GM21367 (cell line): ENCODE measurements around the gene SCARB1.
"Not testable (repeated sequence)": the region's sequence is repeated elsewhere in the genome, so short reads cannot be mapped to it uniquely, and the experiment has no call there.

ENCODE experiments used
- ATAC-seq: cut with Tn5 transposase; IDR thresholded peaks from one replicate; pipeline ENCODE4 v1.9.1; 2021; ENCODE audit not compliant: unreplicated experiment

SCARB1 gene, protein sequence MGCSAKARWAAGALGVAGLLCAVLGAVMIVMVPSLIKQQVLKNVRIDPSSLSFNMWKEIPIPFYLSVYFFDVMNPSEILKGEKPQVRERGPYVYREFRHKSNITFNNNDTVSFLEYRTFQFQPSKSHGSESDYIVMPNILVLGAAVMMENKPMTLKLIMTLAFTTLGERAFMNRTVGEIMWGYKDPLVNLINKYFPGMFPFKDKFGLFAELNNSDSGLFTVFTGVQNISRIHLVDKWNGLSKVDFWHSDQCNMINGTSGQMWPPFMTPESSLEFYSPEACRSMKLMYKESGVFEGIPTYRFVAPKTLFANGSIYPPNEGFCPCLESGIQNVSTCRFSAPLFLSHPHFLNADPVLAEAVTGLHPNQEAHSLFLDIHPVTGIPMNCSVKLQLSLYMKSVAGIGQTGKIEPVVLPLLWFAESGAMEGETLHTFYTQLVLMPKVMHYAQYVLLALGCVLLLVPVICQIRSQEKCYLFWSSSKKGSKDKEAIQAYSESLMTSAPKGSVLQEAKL

DNA sequence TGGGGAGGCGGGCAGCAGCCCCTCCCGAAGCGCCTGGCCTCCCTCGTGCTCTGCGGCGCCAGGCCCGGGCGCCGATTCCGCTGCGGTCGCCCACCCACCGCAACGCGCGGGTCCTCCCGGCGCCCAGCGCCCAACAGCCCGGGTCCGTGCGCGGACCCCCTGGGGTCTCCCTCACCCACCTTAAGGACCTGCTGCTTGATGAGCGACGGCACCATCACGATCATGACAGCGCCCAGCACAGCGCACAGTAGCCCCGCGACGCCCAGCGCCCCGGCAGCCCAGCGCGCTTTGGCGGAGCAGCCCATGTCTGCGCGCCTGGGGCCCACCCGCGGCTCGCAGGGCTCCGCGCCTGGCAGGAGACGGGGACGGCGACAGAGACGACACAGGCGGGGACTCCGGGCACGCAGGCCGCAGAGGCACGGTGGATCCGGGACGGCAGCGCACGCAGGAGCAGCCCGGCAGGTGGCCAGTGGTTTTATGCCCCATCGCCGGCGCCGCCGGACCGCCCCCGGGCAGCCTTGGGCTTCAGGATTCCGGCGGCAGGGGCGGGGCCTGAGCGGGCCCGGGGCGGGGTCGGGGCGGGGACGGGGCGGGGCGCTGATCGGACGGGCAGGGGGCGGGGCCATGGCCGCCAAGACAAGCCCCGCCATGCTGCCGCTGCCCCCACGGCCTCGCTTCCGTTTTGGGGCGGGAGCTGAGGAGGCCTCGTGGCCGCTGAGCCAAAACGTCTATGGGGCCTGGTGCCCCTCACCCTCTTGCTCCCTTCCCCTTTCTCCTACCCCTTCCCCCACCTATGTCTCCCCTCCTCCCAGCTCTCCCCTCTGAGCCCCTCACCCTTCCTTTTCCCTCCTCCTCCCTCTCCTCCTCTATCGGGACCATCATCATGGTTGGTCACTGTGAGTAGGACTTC is at the start of gene SCARB1:
TSS of gene SCARB1 (minus strand) at position 449 of the 910 bp plus-strand sequence. CDS start at position 305, 144 bp downstream.
- ATAC-seq = peak; percentile 54

DNA sequence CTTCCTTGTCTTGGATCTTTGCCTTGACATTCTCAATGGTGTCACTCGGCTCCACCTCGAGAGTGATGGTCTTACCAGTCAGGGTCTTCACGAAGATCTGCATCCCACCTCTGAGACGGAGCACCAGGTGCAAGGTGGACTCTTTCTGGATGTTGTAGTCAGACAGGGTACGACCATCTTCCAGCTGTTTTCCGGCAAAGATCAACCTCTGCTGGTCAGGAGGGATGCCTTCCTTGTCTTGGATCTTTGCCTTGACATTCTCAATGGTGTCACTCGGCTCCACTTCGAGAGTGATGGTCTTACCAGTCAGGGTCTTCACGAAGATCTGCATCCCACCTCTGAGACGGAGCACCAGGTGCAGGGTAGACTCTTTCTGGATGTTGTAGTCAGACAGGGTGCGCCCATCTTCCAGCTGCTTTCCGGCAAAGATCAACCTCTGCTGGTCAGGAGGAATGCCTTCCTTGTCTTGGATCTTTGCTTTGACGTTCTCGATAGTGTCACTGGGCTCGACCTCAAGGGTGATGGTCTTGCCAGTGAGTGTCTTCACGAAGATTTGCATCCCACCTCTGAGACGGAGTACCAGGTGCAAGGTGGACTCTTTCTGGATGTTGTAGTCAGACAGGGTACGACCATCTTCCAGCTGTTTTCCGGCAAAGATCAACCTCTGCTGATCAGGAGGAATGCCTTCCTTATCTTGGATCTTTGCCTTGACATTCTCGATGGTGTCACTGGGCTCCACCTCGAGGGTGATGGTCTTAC is 49.0 kb upstream of the SCARB1 start:
- not testable (repeated sequence) for ATAC-seq

DNA sequence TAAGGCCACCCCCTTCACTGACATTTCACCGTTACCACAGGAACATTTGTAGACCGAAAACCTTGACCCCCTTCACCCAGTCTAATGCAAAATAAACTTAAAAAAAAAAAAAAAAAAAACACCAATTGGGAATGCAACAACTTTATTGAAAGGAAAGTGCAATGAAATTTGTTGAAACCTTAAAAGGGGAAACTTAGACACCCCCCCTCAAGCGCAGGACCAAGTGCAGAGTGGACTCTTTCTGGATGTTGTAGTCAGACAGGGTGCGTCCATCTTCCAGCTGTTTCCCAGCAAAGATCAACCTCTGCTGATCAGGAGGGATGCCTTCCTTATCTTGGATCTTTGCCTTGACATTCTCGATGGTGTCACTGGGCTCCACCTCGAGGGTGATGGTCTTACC is 47.9 kb upstream of the SCARB1 start:
- ATAC-seq = not testable (repeated sequence)

DNA sequence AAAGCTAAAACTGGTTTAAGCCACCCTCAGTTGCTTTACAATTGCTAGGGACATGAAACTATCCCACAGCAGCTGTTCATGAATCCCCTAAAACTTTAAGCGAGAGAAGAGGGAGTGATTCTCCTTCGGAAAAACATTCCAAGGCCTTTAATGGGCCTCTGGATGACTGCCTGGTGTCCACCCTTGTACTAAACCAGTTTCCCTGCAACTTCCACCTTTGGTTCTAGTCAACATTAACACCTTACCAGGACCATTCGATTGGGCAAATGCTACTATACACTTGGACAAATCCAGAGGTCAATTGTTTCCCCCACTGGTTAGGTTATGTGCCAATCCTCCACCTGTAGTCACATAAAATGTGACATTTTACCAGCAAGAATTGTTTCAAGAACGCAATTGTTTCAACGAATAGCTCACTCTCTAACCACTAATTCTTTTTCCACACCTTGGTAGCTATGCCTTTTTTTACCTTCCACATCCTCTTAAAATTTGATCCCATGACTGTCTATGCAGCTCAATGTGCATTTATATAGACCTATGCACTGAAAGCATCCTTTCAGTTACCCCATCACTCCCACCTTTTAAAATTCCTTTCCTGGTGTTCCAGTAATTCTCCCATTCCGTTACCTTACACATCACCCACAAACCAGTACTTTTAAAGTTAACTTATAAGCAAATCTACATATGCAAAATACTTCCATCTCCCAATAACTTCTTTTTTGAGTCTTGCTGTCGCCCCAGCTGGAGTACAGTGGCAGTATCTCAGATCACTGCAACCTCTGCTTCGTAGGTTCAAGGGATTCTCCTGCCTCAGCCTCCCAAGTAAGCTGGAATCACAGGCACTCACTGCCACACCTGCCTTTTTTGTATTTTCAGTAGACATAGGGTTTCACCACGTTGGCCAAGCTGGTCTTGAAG is 47.2 kb upstream of the SCARB1 start:
- ATAC-seq = no peak

DNA sequence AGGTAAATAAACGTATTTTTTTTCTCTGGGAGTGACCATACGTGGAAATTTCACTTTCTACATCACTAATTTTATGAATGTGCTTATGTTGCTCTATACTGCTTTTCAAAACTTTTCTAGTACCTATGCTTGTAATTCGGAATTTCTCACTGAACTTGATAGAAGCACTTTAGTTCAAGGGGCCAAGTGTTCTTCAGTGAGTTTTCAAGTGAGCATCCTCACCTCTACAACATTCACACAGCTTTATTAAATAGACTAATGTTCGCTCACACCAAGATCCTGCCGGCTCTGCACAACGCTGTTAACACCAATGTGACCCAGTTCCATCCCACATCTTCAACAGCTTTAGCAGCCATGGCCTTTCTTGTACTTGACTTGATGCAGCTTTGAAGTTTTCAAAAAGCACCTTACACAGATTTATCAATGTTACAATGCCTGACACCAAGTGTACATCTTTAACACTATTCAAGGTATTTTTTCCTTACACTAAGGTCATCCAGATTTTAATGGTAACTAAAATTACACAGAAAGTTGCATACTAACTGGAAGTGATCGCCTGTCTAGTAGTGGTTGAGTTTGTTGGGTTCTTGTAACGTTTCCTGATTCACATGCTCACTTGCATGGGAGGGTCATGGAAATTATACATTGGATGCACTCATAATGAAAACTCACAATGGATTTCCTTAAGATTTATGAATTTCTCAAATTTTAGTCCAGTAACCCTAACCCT is 46.3 kb upstream of the SCARB1 start:
- ATAC-seq = no peak

DNA sequence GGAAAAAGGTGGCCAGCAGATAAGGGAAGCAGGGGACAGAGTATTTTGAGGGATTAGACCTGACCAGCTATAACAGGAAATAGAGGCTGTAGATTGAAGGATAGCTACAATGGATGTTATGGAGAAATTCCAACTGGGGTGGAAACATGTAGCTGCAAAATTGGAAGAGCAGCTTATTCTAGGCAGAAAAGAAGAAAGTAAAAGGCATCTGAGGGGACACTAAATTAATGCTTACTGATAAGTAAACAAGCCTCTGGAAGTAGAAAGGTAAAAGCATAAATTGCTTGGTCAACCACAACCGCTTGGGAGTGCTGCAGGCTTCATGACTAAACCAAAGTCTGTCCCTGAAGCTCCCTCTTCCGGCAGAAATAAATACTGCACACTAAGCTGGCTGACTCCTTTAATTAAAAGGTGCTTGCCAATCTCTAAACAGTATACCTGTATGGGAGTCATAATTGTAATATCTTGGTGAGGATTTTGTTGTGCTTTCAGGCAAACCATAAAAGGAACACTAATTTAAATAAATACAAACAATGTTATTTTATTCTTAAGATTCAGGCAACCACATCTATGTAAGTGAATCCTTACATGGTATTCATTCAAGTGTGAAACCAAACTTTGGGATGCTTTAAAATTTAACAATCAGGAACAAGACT is 43.1 kb upstream of the SCARB1 start:
- peak; percentile 65 for ATAC-seq

DNA sequence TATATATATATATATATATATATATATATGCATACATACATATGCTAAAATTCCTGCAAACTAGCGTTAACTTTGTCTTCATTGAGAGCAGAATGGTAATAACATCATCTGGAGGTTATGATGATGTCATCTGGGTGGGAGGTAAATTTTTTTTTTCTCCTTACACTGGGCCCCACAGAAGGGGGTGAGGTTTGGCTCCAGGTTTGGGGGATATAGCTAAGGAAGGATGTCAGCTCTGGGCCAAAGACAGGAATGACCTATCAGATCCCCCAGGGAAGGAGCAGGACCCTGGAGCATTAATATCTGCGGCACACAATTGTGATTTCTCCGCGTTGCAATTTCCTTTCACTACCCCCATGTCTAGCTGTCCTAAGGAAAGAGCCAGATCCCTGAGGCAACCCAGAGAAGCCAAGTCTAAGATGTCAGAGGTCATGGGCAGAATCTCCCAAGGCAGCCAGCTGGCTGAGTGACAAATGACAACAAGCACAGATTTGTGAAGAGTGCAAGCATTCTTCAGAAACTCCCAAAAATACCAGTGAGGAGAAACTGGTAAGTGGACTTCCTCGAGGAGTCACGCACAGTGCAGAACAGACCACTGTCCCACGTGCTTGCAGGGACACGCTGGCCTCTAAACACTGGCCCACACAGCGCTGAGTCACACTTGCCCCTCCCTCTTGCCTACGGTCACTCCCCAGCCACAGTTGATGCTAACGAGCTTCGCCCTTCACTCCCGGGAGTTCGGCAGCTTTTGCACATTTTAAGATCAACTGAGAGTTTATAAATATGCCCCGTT is 40.8 kb upstream of the SCARB1 start:
- no peak for ATAC-seq

DNA sequence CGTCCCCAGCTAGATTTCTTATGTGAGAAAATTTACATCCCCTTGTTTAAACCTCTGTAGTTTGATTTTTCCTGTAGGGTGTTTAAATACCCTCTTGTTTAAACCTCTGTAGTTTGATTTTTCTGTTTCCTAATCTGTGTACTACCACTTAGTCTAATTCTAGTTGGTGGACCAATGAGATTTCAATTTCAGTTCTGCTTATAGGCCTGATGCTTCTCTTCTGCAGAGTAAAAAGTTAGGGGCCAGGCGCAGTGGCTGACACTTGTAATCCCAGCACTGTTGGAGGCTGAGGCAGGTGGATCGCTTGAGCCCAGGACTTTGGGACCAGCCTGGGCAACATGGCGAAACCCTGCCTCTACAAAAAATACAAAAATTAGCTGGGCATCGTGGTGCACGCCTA is 39.3 kb upstream of the SCARB1 start:
- no peak for ATAC-seq

DNA sequence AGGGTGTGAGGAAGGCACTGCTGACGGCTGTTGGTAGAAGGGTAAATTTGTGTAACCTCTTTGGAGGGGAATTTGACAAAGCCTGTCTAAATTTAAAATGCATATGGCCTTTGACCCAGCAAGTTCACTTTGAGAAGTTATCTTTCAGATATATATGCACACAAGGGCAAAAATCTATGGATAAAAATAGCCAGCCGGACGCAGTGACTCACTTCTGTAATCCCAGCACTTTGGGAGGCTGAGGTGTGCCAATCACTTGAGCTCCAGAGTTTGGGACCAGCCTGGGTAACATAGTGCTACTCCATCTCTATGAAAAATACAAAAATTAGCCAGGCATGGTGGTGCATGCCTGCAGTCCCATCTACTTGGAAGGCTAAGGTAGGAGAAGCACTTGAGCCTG is 37.3 kb upstream of the SCARB1 start:
- no peak for ATAC-seq

DNA sequence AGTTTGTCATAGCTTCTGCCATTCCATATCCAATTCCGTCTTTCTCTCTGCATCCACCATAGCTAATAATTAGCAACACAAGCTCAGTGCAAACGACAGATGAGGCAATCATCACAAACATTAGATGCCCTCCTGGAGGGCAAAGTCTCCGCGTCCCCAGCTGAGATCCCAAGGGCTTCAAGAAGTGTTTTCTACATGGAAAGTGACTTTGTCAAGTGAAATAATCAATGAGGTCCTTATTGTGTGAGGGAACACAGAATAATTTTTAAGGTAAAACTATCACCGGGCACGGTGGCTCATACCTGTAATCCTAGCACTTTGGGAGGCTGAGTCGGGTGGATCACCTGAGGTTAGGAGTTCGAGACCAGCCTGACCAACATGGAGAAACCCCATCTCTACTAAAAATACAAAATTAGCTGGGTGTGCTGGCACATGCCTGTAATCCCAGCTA is 36.7 kb upstream of the SCARB1 start:
- not testable (repeated sequence) for ATAC-seq

DNA sequence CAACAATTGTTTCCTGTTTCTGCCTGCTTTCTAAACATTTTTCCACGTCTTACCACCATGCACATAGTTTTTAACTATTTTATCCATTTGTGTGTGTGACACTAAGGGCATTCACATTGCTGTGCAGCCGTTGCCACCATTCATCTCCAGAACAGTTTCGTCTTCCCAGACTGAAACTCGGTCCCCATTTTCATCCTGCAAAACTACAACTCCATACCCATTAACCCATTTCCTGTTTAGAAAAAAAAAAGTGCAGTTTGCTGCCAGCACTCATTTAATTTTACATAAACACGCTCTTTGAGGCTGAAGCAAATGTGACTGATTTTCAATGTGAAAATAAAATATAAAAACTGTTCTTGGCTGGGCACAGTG is 35.2 kb upstream of the SCARB1 start:
- ATAC-seq = no peak

DNA sequence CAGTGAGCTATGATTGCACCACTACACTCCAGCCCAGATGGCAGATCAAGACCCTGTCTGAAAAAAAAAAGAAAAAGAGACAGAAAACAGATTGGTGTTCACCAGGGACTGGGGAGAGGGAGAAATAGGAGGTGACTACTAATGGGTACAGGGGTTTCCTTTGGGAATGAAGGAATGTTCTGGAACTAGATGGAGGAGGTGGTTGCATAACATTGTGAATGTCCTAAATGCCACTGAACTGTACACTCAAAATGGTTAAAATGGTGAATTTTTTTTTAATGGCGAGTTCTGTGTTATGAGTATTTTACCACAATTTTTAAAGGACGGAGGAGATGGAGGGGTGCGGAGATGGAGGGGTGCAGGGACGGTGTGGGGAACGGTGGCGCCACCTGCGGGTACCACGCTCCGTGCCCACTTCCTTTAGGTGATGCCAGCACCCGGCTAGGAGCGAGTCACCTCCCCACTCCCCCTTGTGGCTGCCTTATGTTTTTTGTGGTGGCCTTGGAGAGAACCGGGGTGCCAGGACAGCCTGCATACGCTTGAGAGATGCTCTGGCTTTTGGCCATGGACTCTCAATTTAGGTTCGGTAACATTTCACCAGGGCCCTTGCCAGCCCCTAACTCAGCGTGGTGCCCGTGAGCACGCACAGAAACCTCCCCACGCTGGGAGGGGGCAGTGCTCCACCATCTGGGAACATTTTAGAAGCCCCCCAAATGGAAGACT is 34.7 kb upstream of the SCARB1 start:
- peak; percentile 39 for ATAC-seq

DNA sequence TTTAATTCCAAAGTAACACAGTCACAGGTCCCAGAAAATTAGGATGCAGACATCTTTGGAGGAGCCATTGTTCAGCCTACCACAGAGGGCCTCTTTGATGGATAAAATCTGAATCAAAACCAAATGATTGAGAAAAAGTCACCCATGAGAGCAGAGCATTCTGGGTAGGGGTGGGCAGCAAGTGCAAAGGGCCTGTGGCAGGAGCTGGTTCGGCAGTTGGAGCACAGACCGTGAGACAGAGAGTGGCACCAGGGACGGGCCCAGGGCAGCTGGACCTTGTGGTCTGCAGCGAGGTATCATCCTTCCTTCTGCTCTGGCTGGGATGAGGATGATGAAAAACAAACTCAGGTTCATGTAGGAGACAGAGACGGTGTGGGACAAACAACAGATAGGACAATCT is 32.8 kb upstream of the SCARB1 start:
- ATAC-seq = no peak

DNA sequence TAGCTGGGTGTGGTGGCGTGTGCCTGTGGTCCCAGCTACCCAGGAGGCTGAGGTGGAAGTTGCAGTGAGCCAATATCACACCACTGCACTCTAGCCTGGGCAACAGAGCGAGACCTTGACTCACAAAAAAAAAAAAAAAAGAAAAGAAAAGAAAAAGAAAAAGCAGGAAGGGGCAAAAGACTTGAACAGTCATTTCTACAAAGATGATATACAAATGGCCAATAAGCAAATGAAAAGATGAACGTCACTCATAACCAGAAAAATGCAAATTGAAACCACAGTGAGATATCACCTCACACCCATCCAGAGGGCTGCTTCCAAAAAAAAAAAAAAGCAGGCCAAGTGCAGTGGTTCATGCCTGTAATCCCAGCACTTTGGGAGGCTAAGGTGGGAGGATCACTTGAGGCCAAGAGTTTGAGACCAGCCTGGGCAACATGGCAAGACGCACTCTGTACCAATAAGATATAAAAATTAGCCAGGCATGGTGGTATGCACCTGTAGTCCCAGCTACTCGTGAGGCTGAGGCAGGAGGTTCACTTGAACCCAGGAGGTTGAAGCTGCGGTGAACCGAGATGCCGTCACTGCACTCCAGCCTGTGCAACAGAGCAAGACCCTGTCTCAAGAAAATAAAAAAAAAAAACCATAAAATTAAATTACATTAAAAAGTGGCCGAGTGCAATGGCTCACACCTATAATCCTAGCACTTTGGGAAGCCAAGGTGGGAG is 30.3 kb upstream of the SCARB1 start:
- peak; percentile 55 for ATAC-seq

DNA sequence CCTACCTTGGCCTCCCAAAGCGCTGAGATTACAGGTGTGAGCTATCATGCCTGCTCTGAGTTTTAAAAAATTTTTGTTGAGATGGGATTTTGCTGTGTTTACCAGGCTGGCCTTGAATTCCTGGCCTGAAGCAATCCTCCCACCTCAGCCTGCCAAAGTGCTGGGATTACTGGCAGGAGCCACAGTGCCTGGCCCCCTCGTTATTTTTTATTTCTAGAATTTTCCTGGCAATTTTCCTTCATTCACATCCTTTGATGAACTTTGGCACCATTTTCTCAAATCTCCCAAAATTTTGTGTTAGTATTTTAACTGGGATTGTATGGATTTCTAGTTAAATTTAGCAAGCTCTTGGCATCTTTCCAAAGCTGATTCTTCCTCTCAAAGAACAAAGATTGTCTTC is 24.6 kb upstream of the SCARB1 start:
- ATAC-seq = no peak

DNA sequence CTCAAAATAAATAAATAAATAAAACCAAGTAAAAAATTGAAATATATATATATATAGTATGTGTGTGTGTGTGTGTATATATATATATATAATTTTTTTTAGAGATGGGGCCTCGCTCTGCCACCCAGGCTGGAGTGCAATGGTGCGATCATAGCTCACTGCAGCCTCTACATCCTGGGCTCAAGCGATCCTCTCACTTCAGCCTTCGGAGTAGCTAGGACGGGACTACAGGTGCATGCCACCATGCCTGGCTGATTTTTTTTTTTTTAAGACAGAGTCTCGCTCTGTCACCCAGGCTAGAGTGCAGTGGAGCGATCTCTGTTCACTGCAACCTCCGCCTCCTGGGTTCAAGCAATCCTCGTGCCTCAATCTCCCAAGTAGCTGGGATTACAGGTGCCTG is 24.1 kb upstream of the SCARB1 start:
- ATAC-seq = not testable (repeated sequence)
